Nephron progenitor cell (in vitro differentiated cells): ENCODE data around the gene PARP14.

ENCODE experiments used
- DNase-seq: peaks from one replicate; pipeline ENCODE4 v3.0.0; 2021
- H3K27ac Mint-ChIP-seq: 2 replicates; pipeline ENCODE4 v1.8.0; 2021; ENCODE audit warnings: mild to moderate bottlenecking, moderate library complexity, mixed read lengths
- H3K27me3 Mint-ChIP-seq: 2 replicates; pipeline ENCODE4 v1.8.0; 2021; ENCODE audit warnings: mild to moderate bottlenecking, low read depth, mixed read lengths; ENCODE audit not compliant: poor library complexity
- H3K36me3 Mint-ChIP-seq: 2 replicates; pipeline ENCODE4 v1.8.0; 2021; ENCODE audit warnings: low read depth, mixed read lengths
- H3K4me1 Mint-ChIP-seq: 2 replicates; pipeline ENCODE4 v1.8.0; 2021; ENCODE audit warnings: mixed read lengths
- H3K4me3 Mint-ChIP-seq: 2 replicates; pipeline ENCODE4 v1.8.0; 2021; ENCODE audit warnings: mild to moderate bottlenecking, moderate library complexity, mixed read lengths
- H3K9me3 Mint-ChIP-seq: 2 replicates; pipeline ENCODE4 v1.8.0; 2021; ENCODE audit warnings: mild to moderate bottlenecking, moderate library complexity, mixed read lengths
- TF ChIP-seq, protein P1 (sequence below): fragments of 200-600 bp; sonication (generic); IDR thresholded peaks from 2 replicates; pipeline ENCODE4 v1.5.0; 2021; ENCODE audit warnings: antibody characterized with exemption

The PARP14 gene

DNA sequence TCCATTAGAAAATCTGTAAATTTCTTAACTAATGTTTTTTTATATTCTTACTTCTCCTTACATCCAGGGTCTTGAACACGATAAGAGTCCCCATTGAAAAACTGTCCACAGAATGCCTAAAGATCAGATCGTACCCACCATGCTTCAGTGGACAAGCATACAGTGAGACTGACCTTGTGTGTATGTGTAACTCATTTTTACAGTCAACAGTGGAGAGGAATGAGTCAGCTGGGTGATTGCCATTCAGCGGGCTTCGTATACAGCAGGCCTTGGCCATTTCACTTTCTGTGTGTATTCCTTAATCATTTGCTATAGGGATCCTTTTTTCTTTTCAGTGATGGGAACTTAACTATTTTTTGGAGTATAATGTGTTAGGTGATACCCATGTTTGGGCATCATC, 10.6 kb downstream of the PARP14 start:
- no peak for DNase-seq
- H3K36me3 Mint-ChIP-seq: no peaks in the 10 kb centered on the region
- no peaks in the 10 kb centered on the region for H3K4me1 Mint-ChIP-seq
- H3K4me3 Mint-ChIP-seq: no peak overlapping the region
- peaks cover 15% of the 10 kb centered on the region for H3K27me3 Mint-ChIP-seq
- H3K9me3 Mint-ChIP-seq: no peaks in the 10 kb centered on the region
- TF ChIP-seq, protein P1, sequence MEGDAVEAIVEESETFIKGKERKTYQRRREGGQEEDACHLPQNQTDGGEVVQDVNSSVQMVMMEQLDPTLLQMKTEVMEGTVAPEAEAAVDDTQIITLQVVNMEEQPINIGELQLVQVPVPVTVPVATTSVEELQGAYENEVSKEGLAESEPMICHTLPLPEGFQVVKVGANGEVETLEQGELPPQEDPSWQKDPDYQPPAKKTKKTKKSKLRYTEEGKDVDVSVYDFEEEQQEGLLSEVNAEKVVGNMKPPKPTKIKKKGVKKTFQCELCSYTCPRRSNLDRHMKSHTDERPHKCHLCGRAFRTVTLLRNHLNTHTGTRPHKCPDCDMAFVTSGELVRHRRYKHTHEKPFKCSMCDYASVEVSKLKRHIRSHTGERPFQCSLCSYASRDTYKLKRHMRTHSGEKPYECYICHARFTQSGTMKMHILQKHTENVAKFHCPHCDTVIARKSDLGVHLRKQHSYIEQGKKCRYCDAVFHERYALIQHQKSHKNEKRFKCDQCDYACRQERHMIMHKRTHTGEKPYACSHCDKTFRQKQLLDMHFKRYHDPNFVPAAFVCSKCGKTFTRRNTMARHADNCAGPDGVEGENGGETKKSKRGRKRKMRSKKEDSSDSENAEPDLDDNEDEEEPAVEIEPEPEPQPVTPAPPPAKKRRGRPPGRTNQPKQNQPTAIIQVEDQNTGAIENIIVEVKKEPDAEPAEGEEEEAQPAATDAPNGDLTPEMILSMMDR: no peak
- H3K27ac Mint-ChIP-seq: no peak overlapping the region

DNA sequence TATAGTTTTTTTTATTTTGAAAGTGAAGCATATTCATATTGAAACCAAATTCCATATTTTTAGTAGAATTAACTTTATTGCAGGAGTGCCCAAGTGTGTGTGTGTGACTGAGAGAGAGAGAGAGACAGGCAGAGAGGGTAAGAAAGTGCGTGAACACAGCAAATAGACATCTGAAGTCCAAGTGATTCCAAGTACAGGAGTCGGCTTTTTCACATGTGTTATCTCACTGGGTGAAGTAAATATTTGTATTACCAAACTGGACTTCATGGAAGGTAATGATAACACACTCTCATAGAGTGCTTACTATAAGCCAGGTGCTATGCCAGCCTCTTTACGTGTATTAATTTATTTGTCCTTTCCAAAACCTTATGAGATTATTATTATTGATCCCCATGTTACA, 12.0 kb downstream of the PARP14 start:
- no peak overlapping the region for H3K4me3 Mint-ChIP-seq
- TF ChIP-seq, protein P1: no peak
- DNase-seq: no peak
- H3K4me1 Mint-ChIP-seq: no peaks in the 10 kb centered on the region
- H3K9me3 Mint-ChIP-seq: no peaks in the 10 kb centered on the region
- H3K36me3 Mint-ChIP-seq: no peaks in the 10 kb centered on the region
- H3K27me3 Mint-ChIP-seq: peaks cover 15% of the 10 kb centered on the region
- no peak overlapping the region for H3K27ac Mint-ChIP-seq

DNA sequence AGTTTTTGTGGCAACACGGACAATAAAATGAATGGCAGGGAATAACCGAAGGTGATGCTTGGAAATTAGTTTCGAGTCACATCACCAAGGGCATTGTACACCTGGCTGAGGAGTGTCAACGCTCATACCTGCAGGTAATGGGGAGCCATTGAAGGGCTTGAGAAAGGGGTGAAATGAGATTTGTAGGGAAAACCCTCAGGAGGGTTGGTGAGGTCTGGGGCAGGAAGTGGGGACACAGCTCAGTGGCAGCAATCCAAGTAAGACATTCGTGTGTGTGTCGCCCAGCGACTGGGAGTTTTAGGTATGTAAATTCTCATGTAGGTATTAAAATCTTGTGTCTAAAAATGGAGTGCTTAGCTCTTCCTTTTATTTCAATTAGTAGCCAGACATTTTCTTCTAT, 14.3 kb downstream of the PARP14 start:
- Mint-ChIP-seq H3K36me3 (no peaks in the 10 kb centered on the region), H3K4me1 (no peaks in the 10 kb centered on the region), H3K4me3 (no peak overlapping the region), H3K27ac (no peak overlapping the region), H3K9me3 (no peaks in the 10 kb centered on the region), H3K27me3 (peaks cover 19% of the 10 kb centered on the region)
- no peak for DNase-seq
- TF ChIP-seq, protein P1: no peak

DNA sequence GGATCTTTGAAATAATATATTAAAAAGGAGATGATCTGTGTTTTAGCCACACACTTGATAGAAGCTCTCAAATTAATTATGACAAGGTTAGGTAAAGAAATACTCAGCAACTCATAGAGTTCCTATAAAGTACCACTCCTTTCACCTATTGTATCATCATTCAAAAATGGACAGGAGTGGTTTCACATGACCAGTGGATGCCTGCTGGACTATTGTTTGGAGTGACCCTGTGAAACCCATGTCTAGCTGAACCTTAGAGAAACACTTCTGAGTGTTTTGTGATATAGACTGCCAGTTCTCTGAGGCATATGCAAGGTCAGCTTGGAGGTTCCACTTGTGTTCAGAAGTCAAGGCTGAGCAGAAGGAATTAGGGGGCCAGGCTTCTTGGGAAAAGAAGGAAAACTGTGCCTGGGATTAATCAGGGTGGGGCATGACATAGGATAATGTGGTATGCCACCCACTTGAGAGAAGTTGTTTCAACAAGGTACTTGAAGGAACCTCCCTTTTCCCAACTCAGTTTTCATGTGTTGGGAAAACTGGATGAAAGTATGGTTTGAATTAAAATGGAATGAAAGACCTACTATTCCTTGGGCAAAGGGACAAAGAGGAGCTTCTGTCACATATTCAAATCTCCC, 15.4 kb downstream of the PARP14 start:
- Mint-ChIP-seq H3K36me3 (no peaks in the 10 kb centered on the region), H3K9me3 (no peaks in the 10 kb centered on the region), H3K4me1 (no peaks in the 10 kb centered on the region), H3K4me3 (no peak overlapping the region), H3K27ac (no peak overlapping the region), H3K27me3 (peaks cover 23% of the 10 kb centered on the region)
- TF ChIP-seq, protein P1: no peak
- DNase-seq: no peak

DNA sequence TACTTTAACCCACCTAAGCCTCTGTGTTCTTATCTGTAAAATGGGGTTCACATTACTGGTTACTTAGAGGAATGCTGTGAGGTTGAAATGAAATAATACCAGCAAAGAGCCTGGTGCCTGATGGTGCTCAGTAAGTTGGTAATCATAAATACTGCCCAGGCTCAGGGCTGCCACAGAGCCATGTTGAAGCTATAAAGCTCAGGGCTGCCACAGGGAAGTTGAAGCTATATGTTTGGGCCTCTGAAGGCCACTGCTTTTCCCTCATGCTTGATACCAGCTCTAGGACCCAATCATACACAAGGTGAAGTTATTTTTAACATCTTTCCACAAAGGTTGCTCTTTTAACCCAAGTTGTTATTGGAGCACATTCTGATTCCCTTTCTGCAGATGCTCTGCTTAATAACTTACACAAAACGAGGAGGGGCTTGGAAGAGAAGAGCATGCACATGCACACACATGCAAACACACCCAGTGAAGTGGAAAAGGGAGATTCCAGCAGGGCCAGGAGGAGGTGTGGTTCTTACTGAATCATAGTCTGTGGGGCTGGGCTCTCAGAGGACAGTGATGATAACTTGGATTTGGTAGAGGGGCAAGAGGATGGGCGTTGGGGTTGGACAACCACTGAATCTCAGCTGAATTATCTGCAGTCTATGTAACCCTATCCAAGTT, 17.4 kb downstream of the PARP14 start:
- H3K27ac Mint-ChIP-seq: no peak overlapping the region
- H3K36me3 Mint-ChIP-seq: no peaks in the 10 kb centered on the region
- no peak overlapping the region for H3K4me3 Mint-ChIP-seq

More for the DNA sequence above, 17.4 kb downstream of the PARP14 start:
- H3K9me3 Mint-ChIP-seq: no peaks in the 10 kb centered on the region
- no peaks in the 10 kb centered on the region for H3K4me1 Mint-ChIP-seq
- TF ChIP-seq, protein P1: no peak
- no peak for DNase-seq
- H3K27me3 Mint-ChIP-seq: peaks cover 14% of the 10 kb centered on the region
